COR-L47 (cell line): ENCODE data around the gene CHRD.

Experiments
- DNase-seq: peaks from one replicate; lab custom pipeline; 2025; lab: John Stamatoyannopoulos, UW

The CHRD gene

DNA sequence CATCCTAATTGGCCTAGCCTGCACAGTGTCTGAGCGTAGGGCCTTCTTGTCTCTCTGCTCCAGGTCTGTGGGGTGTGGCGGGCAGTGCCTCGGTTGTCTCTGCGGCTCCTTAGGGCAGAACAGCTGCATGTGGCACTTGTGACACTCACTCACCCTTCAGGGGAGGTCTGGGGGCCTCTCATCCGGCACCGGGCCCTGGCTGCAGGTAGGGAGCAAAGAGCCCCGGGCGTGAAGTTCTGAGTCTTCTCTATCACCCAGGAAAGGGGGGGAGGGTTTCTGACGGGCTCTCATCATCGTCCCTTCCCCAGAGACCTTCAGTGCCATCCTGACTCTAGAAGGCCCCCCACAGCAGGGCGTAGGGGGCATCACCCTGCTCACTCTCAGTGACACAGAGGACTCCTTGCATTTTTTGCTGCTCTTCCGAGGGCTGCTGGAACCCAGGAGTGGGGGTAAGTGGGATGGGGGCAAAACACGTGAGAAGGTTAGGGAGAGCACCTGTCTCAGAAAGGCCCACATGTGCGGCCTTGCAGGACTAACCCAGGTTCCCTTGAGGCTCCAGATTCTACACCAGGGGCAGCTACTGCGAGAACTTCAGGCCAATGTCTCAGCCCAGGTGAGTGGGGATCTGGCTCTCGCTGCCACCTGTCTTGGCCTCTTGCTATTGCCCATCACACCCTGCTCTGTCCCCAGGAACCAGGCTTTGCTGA is 2.6 kb downstream of the CHRD start:
- DNase-seq: no peak

DNA sequence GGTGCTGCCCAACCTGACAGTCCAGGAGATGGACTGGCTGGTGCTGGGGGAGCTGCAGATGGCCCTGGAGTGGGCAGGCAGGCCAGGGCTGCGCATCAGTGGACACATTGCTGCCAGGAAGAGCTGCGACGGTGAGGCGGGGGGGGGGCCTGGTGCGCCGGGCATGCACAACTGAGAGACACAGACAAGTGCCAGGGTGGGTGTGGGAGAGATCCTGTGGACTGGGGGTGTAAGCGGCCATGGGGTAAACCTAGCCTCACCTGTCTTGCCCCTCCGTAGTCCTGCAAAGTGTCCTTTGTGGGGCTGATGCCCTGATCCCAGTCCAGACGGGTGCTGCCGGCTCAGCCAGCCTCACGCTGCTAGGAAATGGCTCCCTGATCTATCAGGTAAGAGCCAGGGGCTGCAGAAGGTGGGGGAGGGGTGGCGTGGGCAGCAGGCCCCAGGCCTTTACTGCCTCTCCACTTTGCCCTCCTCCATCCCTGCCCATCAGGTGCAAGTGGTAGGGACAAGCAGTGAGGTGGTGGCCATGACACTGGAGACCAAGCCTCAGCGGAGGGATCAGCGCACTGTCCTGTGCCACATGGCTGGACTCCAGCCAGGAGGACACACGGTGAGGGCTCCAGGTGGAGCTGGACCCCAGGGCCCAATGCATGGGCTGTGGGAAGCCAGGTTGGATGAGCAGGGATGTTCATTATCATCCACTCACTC is 3.3 kb downstream of the CHRD start:
- DNase-seq: no peak

DNA sequence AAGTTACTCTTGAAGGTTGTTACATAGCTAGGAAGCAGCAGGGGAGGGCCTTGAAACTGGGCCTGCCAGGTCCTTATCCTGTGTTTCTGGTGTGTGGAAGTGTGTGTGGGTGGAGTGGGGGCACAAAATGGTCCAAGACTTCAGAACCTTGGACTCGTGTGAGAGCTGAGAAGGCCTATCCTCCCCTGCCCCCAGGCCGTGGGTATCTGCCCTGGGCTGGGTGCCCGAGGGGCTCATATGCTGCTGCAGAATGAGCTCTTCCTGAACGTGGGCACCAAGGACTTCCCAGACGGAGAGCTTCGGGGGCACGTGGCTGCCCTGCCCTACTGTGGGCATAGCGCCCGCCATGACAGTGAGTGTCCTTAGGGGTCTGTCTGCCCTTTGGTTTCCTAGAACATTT is 4.5 kb downstream of the CHRD start:
- DNase-seq: no peak

DNA sequence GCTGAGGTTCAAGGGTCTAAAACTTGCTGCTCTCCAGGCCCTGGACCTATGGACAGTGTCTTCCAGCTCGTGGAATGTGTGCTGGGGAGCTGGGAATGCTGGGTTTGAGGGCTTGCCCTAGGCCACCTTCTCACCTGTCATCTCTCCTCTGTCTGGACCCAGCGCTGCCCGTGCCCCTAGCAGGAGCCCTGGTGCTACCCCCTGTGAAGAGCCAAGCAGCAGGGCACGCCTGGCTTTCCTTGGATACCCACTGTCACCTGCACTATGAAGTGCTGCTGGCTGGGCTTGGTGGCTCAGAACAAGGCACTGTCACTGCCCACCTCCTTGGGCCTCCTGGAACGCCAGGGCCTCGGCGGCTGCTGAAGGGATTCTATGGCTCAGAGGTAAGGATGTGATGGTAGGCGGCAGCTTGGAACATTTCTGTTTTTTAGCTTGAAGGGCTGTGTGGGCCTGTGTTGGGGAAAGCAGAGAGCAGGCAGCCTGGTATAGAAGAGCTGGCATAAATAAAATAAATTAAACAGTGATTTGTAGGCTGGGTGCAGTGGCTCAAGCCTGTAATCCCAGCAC is 5.1 kb downstream of the CHRD start:
- DNase-seq: no peak

DNA sequence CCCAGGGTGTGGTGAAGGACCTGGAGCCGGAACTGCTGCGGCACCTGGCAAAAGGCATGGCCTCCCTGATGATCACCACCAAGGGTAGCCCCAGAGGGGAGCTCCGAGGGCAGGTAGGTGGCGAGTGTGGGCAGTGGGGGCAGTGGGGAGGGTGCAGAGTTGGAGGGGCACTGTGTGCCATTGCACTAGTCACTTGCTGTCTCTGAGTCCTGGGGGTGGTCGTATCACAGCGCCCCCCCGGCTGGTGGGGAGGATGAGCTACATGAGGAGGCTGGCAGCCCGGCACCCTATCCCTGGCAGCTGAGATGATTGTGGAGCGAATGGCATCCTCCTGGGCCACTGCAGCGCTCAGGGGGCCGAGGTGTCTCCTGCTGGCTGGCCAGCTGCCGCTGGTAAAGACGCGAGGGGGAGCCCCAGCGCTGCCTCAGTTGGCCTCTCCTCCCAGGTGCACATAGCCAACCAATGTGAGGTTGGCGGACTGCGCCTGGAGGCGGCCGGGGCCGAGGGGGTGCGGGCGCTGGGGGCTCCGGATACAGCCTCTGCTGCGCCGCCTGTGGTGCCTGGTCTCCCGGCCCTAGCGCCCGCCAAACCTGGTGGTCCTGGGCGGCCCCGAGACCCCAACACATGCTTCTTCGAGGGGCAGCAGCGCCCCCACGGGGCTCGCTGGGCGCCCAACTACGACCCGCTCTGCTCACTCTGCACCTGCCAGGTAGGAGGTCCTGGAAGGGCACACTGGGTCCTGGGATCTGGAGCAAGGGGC is 6.4 kb downstream of the CHRD start:
- no peak for DNase-seq

DNA sequence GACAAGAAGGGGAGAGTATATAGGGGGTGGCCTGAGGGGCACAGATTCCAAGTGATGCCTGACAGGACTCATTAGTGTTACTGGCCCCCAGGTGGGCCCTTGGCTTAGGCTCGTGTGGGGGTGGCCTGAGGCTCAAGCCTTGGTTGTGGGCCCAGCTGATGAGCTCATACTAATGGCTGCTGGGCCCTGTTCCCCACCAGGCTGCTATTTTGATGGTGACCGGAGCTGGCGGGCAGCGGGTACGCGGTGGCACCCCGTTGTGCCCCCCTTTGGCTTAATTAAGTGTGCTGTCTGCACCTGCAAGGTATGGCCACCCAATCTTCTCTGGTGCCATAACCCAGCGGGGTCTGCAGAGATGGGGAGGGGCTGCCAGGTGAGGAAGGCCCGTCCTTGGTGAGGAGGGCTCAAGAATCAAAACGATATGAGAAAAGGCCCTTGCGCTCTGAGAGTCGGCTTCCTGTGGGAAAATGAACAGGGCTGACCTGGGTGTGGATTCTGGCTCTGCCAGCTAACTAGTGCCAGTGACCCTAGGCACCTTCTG is 7.4 kb downstream of the CHRD start:
- no peak for DNase-seq

DNA sequence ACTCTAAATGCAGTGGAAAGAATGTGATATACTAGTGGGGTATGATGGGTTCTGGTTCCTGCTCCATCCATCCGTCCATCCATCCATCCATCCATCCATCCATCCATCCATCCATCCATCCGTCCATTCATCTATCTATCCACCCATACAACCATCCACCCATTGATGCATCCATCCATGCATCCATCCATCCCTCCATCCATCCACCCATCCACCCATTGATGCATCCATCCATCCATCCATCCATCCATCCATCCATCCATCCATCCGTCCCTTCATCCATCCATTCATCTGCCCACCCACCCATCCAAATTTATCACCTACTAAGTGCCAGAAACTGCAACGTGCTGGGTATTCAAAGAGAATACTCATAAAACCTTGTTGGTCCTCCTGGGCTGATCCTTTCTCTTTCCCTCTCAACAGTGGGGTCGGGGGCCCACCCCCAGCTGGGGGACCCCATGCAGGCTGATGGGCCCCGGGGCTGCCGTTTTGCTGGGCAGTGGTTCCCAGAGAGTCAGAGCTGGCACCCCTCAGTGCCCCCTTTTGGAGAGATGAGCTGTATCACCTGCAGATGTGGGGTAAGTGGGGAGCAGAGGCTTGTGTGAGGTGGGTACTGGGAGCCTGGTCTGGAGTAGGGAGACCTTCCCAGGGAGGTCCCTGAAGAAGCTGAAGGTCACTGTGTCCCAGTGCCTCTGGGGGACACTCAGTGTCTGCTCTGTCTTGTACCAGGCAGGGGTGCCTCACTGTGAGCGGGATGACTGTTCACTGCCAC is 8.5 kb downstream of the CHRD start:
- no peak for DNase-seq

DNA sequence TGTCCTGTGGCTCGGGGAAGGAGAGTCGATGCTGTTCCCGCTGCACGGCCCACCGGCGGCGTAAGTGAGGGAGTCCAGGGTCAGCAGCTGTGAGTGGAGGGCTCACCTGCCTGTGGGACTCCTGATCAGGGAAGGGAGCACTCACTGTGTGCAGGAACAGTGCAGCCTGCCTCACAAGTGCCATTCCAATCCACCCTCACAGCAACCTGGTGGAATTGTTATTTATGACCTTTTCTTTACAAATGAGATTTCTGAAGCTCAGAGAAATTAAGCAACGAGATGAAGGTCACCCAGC is 9.0 kb downstream of the CHRD start:
- DNase-seq: no peak

DNA sequence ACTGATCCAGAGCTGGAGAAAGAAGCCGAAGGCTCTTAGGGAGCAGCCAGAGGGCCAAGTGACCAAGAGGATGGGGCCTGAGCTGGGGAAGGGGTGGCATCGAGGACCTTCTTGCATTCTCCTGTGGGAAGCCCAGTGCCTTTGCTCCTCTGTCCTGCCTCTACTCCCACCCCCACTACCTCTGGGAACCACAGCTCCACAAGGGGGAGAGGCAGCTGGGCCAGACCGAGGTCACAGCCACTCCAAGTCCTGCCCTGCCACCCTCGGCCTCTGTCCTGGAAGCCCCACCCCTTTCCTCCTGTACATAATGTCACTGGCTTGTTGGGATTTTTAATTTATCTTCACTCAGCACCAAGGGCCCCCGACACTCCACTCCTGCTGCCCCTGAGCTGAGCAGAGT is 9.5 kb downstream of the CHRD start:
- no peak for DNase-seq

DNA sequence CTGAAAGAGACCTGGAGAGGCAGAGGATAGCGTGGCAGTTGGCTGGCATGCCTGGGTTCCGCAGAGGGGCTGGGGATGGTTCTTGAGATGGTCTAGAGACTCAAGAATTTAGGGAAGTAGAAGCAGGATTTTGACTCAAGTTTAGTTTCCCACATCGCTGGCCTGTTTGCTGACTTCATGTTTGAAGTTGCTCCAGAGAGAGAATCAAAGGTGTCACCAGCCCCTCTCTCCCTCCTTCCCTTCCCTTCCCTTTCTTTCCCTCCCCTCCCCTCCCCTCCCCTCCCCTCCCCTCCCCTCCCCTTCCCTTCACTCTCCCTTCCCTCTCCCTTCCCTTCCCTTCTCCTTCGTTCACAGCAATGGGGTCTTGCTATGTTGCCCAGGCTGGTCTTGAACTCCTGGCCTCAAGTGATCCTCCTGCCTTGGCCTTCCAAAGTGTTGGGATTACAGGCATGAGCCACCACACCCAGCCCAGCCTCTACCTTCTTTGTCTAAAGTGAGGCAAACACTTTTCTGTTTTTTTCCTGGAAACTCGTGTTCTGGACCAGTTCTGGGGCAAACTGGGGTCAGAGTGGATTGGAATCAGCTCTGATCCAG is 10.2 kb downstream of the CHRD start:
- no peak for DNase-seq

DNA sequence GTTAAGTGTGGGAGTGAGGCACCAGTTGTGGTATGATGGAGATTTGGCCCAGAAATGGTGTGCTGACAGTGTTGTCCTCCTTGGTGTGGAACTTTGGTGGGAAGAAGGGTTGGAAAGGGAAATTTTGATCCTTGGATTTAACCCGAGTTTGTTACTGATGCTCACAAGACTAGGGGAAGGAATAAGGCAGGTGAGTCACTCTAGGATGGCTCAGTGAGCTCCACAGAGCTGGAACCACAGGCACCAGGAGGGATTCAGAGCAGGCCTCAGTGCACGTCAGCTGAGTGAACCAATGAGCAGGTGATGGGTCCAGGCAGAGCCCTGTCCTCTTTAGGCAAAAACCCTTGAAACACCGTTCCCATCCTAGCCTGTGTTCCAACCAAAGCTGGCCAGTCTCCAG is 11.4 kb downstream of the CHRD start:
- no peak for DNase-seq

DNA sequence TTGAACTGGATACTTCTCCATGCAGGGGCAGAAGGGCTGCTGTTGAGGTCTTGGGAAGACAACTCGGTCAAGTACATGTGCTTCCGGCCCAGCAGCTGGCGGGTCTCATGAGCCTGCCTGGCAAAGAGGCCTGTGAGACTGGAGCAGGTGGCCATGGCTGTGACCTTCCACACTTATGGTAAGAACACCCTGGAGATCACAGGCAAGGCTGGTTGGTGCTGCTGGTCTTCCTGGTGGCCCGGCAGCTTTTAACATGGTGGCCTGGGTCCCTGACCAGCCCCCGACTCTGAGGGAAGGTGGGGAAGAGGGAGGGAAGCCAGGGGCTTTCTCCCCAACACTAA is 15.4 kb downstream of the CHRD start:
- DNase-seq: no peak

DNA sequence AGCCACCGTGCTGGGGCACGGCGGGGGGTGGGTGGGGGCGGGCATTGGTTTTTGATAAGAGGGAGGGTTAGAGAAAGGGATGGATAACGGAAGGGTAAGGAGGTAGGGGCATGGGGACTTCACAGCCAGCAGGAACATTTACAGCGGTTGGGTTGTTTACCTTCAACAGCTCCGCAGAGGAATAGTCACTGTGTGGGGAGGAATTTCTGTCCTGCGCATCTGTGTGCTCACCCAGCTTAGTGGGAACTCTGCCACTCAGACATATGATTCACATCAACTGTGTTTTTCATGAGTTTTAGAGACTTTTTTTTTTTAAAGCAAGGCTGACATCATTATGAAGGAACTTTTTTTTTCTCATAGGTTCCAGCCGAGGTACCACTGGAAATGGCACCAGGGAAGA is 19.6 kb downstream of the CHRD start:
- no peak for DNase-seq

DNA sequence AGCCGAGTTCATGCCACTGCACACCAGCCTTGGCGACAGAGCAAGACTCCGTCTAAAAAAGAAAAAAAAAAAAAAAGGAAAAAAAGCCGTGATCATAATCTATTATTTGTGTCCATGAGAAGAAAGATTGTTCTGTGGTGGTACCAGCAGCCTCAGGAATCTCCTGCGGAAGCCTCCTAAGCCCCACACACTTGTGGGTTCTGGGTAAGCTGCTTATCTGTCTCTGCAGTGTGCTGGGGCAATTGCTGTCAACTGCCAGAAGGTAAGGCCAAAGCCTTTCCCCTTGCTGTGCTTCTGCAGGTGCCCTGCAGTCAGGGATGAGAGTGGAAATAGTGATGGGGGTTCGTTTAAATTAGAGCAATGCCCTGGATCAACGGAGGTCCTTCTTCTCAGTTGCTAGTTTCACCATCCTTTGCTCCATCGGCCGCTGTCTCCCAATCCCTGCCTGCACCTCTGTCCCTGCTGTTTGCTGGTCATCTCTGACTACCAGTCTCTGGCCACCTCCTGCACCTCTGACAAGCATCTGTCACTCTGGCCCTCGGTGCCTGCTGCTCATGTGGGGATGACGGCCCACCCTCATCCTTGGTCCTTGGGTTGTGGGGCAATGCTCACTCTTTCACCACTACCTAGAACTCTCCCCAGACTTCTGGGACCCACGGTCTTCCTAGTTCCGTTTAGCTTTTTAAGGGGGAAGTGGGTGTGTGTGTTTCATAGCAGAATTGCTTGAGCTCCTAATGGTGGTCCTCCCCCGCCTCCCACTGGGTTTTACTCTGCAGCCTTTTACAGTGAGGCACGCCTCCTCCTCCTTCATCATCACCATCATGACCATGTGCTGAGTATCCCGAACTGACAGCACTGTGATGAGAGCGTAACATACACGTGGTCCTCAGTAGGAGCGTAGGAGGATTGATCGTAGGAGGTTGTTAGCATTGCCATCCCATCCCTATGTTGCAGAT is 25.5 kb downstream of the CHRD start:
- no peak for DNase-seq

DNA sequence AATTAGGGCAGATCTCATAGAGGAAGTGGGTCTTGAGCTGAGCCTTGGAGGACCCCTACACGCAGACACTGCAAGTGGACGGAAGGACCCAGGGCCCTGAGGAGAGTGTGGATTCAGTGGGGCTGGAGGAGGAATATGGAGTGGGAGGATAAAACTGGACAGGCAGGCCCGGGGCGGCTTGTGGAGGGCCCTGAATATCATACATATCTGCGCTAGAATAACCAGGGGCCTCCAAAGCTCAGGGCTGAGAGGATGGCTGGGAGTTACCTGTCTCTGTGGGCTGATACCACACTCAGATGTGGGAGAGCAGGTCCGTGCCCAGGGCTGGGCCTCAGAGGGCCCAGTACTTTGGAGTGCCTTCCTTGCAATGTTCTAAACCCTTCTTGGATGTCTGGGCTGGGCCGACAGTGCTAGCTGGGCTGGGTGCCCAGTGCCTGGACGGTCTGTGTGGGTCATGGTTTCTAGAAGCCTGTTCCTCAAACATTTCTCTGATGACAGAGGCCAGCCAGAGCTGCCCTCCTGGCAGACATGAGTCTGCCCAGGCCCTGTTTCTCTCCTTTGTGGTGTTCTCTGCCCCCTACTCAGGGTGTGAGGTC is 29.6 kb downstream of the CHRD start:
- DNase-seq: no peak

DNA sequence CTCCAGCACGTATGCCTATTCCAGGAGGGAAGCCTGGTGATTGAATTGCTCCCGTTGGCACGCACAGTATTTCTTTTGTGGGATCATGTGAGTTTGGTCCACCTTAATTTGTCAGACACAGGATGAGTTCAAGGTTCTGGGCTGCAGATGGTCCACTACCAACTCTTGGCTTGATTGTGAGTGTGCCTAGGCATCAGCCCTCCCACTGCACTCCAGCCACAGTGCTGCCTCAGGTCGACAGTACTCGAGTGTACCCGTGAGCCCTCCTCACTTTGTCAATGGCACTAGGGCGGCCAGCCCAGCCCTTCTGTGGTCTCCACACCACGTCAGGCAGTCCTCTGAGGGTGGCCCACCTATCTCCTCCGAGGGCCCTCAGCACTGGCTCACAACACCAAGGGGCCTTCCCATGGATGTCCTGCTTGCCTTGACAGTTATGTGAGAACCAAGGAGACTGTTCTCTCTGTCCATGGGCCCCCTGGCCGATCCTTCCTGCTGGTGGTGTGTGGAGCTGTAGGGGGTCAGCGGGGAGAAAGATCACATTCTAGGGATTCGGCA is 30.2 kb downstream of the CHRD start:
- no peak for DNase-seq

DNA sequence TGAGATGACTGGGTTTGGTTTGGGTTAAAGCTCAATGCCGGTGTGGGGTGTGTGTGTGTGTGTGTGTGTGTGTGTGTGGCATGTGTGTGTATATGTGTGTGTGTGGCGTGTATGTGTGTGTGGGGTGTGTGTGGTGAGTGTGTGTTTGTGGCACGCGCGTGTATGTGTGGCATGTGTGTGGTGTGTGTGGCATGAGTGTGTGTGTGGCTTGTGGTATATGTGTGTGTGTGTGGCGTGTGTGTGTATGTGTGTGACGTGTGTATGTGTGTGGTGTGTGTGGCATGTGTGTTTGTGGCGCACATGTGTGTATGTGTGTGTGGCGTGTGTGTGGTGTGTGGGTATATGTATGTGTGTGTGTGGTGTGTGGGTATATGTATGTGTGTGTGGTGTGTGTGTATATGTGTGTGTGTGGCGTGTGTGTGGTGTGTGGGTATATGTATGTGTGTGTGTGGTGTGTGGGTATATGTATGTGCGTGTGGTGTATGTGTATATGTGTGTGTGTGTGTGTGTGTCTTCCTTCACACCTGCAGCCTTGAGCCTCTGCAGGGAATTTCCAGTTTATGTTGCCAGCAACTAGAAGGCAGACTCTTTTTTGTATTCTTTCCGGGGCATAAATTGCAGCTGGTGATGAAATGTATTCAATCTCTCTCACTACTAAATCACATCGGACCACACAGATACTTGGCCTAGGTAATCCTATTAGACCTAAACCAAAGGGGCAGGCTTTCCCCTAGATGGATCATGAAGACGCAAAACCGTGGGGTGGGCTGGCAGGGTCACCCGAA is 34.8 kb downstream of the CHRD start:
- no peak for DNase-seq

DNA sequence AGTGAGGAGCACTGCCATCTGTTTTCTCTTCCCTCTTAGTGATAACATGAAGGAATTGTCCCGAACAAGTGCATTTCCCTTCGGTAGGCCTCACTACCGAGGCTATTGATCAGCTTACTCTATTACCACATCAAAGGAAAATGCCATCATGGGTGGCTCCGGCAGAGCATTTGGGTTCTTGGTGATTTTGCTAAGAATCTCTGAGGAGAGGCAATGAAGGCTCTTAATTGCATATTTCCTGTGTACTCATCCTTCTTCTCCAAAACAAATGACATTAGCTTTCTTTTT is 35.3 kb downstream of the CHRD start:
- no peak for DNase-seq

DNA sequence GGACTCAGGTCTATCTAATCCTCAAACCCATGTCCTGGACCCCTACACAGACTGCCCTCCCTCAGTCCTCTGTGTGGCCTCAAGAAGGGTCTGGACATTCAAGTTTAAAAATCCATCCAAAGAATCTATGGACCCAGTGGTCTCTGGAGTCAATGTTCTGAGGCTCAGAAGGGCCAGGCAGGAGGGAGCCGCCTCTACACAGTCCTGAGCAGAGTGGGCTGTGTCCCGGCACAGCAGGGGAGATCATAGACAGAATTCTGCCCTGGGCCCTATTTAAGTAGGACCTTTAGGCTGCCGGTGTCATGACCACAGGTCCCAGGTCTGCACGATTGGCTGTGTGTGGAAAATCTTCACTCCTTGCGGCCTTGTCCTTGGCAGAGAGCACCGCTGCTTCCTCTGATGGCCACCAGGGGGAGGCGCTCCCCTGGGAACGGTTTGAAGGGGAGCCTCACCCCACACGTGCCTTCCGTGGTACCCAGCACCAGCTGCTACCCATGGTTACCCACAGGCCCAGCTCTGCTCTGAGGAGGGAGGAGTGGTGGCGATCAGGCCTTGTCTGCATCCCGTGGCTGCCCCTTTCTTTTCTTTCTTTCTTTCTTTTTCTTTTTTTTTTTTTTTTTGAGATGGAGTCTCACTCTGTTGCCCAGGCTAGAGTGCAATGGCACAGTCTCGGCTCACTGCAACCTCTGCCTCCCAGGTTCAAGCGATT is 37.9 kb downstream of the CHRD start:
- DNase-seq: peak; percentile 40
